ENCODE results near the gene RUSF1.
"Not testable (repeated sequence)": the region's sequence is repeated elsewhere in the genome, so short reads cannot be mapped to it uniquely, and the experiment has no call there.

The RUSF1 gene

GRCh38 chr16:31452631-31453106 is 55.5 kb downstream of the RUSF1 start:
- DNase-seq (ENCODE audit: low read depth): no peak

DNA sequence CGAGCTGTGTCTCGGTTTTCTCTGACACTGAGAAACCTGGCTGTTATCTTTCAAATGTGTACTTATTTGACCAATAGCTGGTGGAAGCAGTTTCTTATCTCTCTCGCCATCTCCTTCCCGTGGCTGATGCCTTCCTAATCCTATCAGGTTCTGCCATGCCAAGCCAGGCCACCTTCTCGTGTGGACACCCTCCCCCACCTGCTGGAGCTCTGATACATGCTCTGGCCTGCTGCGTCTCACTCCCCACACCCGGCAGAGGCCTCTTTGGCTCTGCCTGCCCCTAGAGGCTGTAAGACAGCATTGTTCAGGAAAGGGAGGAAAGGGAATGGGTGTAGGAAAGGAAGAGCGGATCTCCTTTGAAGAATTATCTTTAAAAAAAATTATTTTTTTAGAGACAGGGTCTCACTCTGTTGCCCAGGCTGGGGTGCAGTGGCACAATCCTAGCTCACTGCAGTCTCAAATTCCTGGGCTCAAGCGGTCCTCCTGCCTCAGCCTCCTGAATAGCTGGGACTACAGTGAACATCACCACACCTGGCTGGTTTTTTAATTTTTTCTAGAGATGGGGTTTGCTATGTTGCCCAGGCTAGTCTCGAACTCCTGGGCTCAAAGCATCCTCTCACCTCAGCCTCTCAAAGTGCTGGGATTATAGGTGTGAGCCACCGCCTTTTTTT is 56.4 kb downstream of the RUSF1 start:
- DNase-seq (ENCODE audit: low read depth): no peak

DNA sequence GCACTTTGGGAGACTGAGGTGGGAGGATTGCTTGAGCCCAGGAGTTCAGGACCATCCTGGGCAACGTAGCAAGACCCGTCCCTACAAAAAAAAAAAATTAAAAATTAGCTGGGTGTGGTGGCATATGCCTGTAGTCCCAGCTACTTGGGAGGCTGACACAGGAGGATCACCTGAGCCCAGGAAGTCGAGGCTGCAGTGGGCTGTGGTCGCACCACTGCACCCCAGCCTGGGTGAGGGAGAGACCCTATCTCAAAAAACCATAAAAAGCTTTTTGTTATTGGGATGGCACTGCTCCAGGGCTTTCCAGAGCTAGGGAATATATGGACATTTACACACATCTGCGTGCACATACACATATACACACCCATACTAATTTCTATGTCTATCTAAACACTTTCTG is 57.0 kb downstream of the RUSF1 start:
- DNase-seq (ENCODE audit: low read depth): no peak

DNA sequence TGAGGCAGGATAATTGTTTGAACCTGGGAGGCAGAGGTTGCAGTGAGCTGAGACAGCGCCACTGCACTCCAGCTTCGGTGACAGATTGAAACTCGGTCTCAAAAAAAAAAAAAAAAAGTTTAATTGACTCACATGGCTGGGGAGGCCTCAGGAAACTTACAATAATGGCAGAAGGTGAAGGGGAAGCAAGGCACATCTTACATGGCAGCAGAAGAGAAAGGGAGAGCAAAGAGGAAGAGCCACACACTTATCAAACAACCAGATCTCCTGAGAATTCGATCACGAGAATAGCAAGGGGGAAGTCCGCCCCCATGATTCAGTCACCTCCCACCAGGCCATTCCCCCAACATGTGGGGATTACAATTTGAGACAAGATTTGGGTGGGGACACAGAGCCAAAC is 62.3 kb downstream of the RUSF1 start:
- not testable (repeated sequence) for DNase-seq (ENCODE audit: low read depth)

DNA sequence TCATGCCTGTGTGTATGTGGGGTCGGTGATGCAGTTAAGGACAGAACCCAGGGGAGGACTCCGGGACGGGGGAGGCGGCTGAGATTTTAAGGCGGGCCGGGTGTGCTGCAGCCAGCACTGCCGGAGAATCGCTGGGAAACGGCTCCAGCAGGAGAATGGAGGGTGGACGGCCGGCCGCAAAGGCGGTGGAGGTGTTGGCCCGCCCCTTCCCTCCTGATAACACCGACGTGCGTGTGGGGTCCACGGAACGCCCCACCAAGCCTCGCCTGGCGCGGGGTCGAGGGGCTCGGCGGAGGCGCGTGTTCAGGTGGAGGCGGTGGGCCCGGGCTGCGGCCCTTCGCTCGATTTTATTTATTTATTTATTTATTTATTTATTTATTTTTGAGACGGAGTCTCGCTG is 66.2 kb downstream of the RUSF1 start:
- DNase-seq (ENCODE audit: low read depth): no peak

- no peak for DNase-seq (ENCODE audit: low read depth)
Observed at GRCh38 chr16:31440516-31441184, 67.5 kb downstream of the RUSF1 start.

DNA sequence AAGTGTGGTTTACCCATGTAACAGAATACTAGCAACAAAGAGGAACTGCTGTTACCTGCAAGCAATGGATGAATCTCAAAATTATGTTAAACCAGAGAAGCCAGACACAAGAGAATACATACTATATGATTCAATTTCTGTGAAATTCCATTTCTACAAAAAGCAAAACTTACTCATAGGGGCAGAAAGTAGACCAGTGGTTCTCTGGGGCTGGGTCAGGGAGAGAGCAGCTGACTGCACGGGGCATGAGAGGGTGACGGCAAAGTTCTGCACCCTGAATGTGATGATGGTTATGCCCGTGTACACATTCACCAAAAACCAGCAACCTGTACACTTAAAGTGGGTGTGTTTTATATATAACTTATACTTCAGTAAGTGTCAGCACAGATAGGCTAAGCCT is 68.7 kb downstream of the RUSF1 start:
- no peak for DNase-seq (ENCODE audit: low read depth)

Measured in activated T-helper 1 cell treated with Interleukin-2 at 50 U/mL for 16 hours (primary cell).